ENCODE data around the gene XIRP2.

Gene XIRP2

DNA sequence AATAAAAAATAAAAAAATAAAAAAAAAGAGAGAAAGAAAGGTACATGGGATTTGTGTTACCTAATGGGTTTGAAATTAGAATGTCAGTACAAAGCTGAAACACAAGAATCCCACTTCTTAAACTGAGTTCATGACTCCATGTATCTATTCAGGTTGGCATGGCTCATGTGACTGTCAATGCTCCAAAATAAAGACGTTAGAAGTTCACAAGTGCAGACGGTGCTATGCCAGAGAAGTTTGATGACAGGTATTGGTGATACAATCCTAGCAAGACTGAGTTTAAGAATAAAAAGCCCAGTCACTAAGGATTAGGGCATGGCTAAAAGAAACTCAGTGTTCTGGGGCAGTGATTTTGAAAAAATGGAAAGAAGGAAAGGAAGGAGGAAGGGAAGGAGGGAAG lies 254.3 kb downstream of the XIRP2 start:
- Mint-ChIP-seq H3K4me3 (no peak overlapping the region), H3K4me1 (ENCODE audit: low read depth) (no peaks in the 10 kb centered on the region), H3K9me3 (no peaks in the 10 kb centered on the region), H3K27me3 (ENCODE audit: low read depth) (no peaks in the 10 kb centered on the region), H3K27ac (no peak overlapping the region), H3K36me3 (ENCODE audit: low read depth) (no peaks in the 10 kb centered on the region)
- no peak for DNase-seq (ENCODE audit: low spot score)

DNA sequence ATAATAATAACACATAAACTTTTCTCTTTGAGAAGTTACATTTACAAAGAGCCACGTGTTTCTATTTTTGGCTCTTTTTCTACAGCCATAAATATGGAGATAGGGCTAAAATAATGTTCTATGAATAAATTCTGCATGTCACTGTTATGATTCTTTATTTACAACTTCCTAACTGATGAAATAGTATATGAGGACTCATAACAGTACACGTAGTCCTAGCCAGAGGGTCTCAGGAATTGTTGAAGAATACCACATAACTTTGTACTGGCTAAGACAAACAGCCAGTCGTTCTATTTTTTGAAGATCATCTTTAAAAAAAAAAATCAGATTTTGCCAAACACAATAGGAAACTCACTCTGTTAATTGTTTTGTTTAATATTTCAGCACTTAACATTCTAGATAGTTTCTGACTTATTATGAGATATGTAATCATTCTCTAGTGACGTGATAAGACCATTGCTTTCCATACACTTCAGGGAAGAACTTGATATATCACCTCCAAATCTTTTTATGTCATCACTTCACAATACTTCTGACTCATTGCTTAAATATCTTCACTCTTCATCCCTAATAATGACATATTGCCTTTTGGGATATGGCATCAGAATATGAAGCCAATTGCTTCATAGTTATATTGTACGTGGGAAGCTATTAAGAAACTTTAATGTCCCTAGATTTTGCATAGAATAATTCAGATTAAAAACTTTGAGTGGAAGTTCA lies 256.1 kb downstream of the XIRP2 start:
- Mint-ChIP-seq H3K36me3 (ENCODE audit: low read depth) (no peaks in the 10 kb centered on the region), H3K4me3 (no peak overlapping the region), H3K9me3 (no peaks in the 10 kb centered on the region), H3K27me3 (ENCODE audit: low read depth) (no peaks in the 10 kb centered on the region), H3K4me1 (ENCODE audit: low read depth) (no peaks in the 10 kb centered on the region), H3K27ac (no peak overlapping the region)
- DNase-seq (ENCODE audit: low spot score) = no peak

DNA sequence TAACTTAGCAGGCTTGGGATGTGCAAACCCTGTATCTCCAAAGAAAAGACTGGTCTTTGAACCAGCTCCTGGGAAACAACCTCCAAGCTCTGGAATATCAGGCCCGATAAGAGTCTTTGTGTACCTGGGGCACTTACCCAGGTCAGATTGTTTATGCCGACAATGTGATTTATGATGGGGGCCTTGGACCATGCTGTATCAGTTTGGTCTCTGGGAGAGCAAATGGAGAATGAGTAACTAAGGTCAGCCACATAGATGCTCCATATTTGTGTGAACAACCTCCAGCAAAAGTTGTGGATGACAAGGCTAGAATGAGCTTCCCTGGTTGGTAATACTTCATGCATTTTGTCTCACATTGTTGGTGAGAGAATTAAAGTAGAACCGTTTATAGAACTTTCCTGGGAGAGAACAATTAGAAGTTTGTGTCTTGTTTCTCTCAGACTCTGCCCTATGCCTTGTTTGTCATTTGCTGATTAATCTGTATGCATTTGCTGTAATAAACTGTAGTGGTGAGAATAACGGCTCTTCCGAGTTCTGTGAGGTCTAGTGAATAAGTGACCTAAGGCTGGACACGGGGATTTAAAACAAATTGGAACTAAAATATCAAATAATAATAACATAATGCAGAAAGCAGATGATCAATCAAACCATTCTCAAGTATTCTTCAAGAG lies 259.1 kb downstream of the XIRP2 start:
- no peak overlapping the region for H3K4me3 Mint-ChIP-seq
- no peaks in the 10 kb centered on the region for H3K4me1 Mint-ChIP-seq (ENCODE audit: low read depth)
- H3K27ac Mint-ChIP-seq = no peak overlapping the region
- no peaks in the 10 kb centered on the region for H3K27me3 Mint-ChIP-seq (ENCODE audit: low read depth)
- no peaks in the 10 kb centered on the region for H3K36me3 Mint-ChIP-seq (ENCODE audit: low read depth)
- DNase-seq (ENCODE audit: low spot score) = no peak
- no peaks in the 10 kb centered on the region for H3K9me3 Mint-ChIP-seq

DNA sequence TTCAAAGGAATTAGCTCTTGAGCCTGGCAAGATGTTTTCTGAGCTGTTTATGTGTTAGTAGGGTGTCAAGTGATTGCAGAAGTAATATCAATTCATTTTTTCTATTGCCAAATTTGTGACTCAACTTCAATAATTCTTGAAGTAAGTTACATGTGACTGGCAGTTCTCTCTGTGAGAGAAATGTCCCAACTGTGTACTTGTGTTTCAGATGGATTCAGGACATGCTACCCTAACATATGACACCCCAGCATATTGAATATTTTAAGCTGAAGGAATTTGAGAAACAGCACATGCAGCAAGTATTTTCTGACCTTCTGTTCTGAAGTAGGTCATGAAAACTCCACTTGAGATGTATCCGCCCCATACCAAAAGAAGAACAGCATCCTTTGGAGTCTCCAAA lies 263.6 kb downstream of the XIRP2 start:
- Mint-ChIP-seq H3K27ac (no peak overlapping the region), H3K4me1 (ENCODE audit: low read depth) (no peaks in the 10 kb centered on the region), H3K9me3 (no peaks in the 10 kb centered on the region), H3K36me3 (ENCODE audit: low read depth) (no peaks in the 10 kb centered on the region), H3K27me3 (ENCODE audit: low read depth) (no peaks in the 10 kb centered on the region), H3K4me3 (no peak overlapping the region)
- DNase-seq (ENCODE audit: low spot score) = no peak

DNA sequence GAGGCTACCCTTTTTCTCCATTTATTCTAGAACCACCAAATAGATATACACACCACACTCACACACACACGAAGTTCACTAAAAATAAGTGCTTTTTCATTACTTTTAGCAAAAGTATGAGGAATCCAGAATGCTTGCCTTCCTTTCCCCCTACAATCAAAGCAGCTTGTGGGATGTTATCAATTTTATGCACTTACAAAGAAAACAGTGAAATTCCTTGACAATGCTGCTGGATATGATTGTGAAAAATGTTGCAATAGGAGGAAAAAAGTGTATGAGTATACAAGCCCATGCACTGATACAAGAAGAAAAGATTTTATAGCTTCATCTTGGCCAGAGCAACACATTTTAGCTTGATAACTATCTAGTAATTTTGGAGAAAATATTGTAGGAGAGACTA lies 269.2 kb downstream of the XIRP2 start:
- Mint-ChIP-seq H3K4me1 (ENCODE audit: low read depth) (no peaks in the 10 kb centered on the region), H3K27me3 (ENCODE audit: low read depth) (no peaks in the 10 kb centered on the region), H3K27ac (no peak overlapping the region), H3K9me3 (no peaks in the 10 kb centered on the region), H3K36me3 (ENCODE audit: low read depth) (no peaks in the 10 kb centered on the region), H3K4me3 (no peak overlapping the region)
- DNase-seq (ENCODE audit: low spot score) = no peak

DNA sequence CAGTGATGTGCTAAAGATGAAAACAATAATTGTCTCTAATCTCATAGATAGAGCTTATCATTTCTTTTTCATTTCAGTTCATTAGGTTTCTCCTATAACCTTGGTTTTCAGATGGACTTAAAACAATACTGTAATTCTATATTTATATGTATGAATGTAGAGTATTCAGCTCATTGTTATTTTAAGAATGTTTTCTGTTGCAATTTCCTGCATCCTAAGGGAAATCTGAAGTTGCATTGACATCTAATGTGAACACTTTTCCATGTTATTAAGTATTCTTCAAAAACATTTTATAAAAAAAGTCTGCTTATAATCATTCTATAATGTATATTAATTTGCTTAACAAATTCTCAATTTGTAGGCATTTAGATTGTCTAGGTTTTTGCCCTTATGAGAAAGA lies 288.9 kb downstream of the XIRP2 start:
- no peak for DNase-seq (ENCODE audit: low spot score)
- H3K27ac Mint-ChIP-seq = no peak overlapping the region
- H3K4me3 Mint-ChIP-seq = no peak overlapping the region
- no peaks in the 10 kb centered on the region for H3K4me1 Mint-ChIP-seq (ENCODE audit: low read depth)
- H3K36me3 Mint-ChIP-seq (ENCODE audit: low read depth) = no peaks in the 10 kb centered on the region
- no peaks in the 10 kb centered on the region for H3K27me3 Mint-ChIP-seq (ENCODE audit: low read depth)
- peaks cover 9% of the 10 kb centered on the region for H3K9me3 Mint-ChIP-seq

DNA sequence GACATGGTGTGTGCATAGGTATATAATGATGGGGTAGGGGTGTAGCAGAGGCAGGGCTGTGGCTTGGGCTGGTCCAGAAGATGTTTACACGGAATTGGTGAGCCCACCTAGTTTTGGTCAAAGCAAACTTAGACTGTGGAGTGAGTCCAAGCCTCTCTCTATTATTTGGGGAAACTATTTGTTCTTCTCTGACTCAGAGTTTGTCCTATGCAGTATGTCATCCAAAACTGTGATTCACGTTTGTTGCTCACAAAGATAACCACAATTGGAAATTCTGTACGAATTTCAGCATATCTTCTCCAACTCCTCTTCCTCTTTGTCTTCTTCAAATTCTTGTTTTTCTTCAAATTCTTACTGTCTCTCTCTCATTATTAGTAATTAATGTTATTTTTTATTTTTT lies 292.9 kb downstream of the XIRP2 start:
- Mint-ChIP-seq H3K36me3 (ENCODE audit: low read depth) (no peaks in the 10 kb centered on the region), H3K9me3 (no peaks in the 10 kb centered on the region), H3K27ac (no peak overlapping the region), H3K4me3 (no peak overlapping the region), H3K4me1 (ENCODE audit: low read depth) (no peaks in the 10 kb centered on the region), H3K27me3 (ENCODE audit: low read depth) (no peaks in the 10 kb centered on the region)
- DNase-seq (ENCODE audit: low spot score) = no peak

DNA sequence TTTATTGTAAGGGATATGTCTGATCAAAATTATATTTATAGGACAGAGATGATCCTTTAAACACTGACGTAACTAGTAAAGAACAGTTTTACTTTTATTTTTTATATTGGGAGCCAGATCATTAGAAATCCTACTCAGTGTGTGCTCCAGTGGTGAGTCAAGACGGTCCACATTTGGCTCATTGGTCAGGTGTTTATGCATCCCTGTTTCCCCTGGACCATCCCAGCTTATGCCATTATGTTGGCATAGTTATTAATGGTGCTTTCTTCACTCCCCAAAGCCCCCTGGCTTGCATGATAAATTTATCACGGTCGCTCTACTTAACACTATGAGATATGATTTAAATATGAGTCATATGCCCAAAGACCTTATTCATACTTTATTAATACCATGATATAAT lies 293.4 kb downstream of the XIRP2 start:
- H3K27ac Mint-ChIP-seq = no peak overlapping the region
- DNase-seq (ENCODE audit: low spot score) = no peak
- no peaks in the 10 kb centered on the region for H3K4me1 Mint-ChIP-seq (ENCODE audit: low read depth)
- H3K36me3 Mint-ChIP-seq (ENCODE audit: low read depth) = no peaks in the 10 kb centered on the region
- no peak overlapping the region for H3K4me3 Mint-ChIP-seq
- H3K9me3 Mint-ChIP-seq = no peaks in the 10 kb centered on the region
- H3K27me3 Mint-ChIP-seq (ENCODE audit: low read depth) = no peaks in the 10 kb centered on the region

DNA sequence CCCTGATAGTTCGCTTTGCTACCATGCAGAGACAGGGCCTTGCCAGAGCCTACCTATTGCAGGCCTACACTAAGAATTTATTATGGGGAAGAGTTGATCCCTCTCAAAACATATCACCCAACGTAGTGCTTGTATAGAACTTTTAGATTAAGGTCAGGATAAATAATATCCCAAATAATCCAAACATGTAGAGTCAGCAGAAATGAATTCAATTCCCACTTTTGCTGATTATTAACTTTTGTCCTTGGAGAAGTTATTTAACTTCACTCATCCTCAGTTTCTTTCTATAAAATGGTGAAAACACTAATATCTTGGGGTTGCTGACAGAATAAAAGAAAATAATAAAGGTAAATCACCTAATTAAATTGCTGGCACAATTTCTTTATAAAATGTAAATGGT lies 294.1 kb downstream of the XIRP2 start:
- Mint-ChIP-seq H3K9me3 (no peaks in the 10 kb centered on the region), H3K27me3 (ENCODE audit: low read depth) (no peaks in the 10 kb centered on the region), H3K4me1 (ENCODE audit: low read depth) (no peaks in the 10 kb centered on the region), H3K27ac (no peak overlapping the region), H3K36me3 (ENCODE audit: low read depth) (no peaks in the 10 kb centered on the region), H3K4me3 (no peak overlapping the region)
- DNase-seq (ENCODE audit: low spot score) = no peak

DNA sequence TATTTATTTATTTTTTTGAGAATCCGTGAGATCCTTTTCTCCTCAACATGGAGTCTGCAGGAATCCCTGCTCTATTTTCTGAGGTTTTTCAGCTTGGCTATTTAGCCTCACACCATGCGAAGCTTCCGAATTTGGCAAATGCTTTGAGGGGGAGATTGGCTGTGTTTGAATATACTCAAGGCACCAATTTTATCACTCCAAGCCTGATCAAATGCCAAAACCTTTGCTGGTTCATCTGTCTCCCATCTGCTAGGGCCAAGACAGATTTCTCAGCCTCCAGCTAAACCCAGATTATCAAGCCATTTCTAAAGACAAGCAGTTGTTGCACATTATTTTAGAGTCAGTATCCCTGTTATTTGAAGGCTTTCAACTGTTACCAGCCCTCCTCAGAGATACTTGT lies 295.7 kb downstream of the XIRP2 start:
- H3K9me3 Mint-ChIP-seq = no peaks in the 10 kb centered on the region
- no peaks in the 10 kb centered on the region for H3K27me3 Mint-ChIP-seq (ENCODE audit: low read depth)
- H3K4me1 Mint-ChIP-seq (ENCODE audit: low read depth) = no peaks in the 10 kb centered on the region

DNA sequence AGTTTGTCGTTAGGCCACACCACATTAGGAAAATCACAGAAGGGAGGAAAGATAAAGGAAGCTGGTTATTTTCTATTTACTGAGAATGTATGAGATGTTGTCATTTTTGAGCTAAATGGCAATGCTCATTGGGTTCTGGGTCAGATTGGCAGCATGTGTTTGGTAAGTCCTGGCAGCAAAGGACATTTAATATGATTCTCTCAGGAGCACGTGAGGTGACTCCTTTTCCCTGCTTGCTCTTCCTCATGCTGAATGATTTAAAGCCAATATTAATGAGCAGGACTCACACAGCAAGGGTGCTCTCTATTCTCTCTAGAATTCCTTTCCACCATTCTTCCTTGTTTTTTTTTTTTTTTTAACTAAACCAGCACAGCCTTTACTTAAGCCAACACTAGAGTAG lies 298.2 kb downstream of the XIRP2 start:
- no peak overlapping the region for H3K4me3 Mint-ChIP-seq
- H3K36me3 Mint-ChIP-seq (ENCODE audit: low read depth) = no peaks in the 10 kb centered on the region
- H3K27ac Mint-ChIP-seq = no peak overlapping the region
- DNase-seq (ENCODE audit: low spot score) = no peak
- H3K9me3 Mint-ChIP-seq = no peaks in the 10 kb centered on the region
- H3K27me3 Mint-ChIP-seq (ENCODE audit: low read depth) = no peaks in the 10 kb centered on the region
- H3K4me1 Mint-ChIP-seq (ENCODE audit: low read depth) = no peaks in the 10 kb centered on the region

More for the DNA sequence above, 295.7 kb downstream of the XIRP2 start:
- no peak overlapping the region for H3K4me3 Mint-ChIP-seq
- DNase-seq (ENCODE audit: low spot score) = no peak
- no peaks in the 10 kb centered on the region for H3K36me3 Mint-ChIP-seq (ENCODE audit: low read depth)
- no peak overlapping the region for H3K27ac Mint-ChIP-seq

DNA sequence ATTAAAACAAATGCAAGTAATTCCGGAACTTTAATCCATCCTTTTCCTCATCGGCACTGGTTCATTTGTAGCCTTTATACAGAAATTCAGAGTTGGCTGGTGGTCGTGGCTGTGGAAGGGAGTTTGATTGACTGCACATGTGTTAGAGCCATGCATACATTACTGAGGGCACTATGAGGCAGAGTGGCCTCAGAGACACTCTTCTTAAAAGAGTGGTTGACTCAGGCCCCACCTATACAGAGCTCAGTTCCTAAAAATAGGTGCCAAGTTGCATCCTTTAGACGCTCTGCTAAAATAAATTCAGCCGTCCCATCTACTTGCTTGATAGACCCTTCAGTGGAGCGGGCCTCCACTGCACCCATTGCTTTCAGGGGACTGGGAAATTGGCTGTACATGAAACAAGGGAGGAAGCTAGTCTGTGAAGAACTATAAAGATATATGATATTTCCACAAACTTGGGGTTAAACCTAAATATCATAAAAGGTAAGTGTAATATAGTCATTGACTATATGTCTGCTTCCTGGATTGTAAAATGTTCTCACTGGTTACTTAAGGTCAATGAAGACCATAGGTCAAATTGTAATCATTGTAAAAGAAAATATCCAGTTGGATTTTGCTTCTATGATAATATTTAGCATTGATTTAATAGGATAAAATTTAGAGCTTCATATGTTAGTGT lies 298.9 kb downstream of the XIRP2 start:
- Mint-ChIP-seq H3K9me3 (no peaks in the 10 kb centered on the region), H3K27me3 (ENCODE audit: low read depth) (no peaks in the 10 kb centered on the region), H3K4me1 (ENCODE audit: low read depth) (no peaks in the 10 kb centered on the region), H3K27ac (no peak overlapping the region), H3K36me3 (ENCODE audit: low read depth) (no peaks in the 10 kb centered on the region), H3K4me3 (no peak overlapping the region)
- DNase-seq (ENCODE audit: low spot score) = no peak

DNA sequence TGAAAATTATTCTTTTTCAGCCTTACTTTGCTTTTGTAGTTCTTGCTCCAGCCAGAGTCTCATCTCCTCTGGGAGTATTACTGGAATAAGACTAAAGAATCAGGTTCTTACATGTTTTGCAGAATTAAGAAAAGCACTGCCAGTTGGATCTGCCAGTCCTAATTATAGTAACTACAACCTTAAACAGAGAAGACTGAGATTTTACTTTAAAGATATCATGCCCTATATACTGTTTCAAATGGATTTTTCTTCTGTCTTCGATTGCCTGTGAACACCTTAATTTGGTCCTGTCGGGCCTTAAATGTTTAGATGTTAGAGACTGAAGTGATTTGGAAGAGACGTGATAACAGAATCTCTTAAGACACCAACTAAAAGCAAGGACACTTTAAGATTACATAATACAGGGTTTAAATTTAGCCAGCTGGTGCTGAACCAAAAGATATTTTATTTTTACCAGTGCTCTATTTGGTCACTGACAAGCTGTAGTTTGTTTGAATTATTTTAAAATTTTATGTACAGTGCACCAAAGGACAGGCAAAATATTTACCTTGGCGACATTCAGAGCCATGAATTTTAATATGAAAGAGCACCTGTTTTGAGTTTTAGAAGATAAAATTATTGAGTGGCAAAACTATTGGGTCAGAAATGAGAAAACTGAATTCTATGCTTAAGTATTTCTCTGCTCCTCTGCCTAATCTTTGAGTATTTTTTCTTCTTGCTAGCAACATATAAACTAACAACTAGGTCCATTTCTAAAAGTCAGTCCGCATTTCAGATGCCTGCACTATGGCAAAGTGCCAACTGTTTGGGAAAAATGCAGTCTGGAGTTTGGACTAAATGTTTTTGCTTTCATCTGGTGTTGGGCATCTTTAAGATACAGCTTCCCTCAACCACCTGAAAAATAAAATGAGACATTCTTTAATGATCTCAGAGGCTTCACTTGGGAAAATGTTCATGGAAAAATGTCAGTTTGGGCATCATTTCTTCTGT lies 300.0 kb downstream of the XIRP2 start:
- no peaks in the 10 kb centered on the region for H3K9me3 Mint-ChIP-seq
- no peak for DNase-seq (ENCODE audit: low spot score)
- no peaks in the 10 kb centered on the region for H3K27me3 Mint-ChIP-seq (ENCODE audit: low read depth)
- no peaks in the 10 kb centered on the region for H3K36me3 Mint-ChIP-seq (ENCODE audit: low read depth)
- no peak overlapping the region for H3K27ac Mint-ChIP-seq
- no peak overlapping the region for H3K4me3 Mint-ChIP-seq
- H3K4me1 Mint-ChIP-seq (ENCODE audit: low read depth) = no peaks in the 10 kb centered on the region

DNA sequence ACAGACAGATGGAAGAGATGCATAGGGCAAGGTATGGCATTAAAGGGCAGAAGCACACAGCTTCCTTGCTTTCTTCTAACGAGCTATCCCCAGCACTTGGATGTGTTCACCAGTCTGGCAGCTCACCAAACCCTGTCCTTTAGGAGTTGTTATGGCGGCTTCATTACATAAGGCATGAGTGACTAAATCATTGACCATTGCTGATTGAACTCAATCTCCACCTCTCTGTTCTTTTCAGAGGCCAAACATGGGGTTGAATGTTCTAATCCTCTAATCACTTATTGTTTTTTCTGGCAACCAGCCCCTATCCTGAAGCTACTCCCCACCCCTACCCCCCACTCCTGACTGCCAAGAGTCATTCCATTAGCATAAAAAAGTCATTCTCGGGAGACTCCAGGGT lies 301.8 kb downstream of the XIRP2 start:
- H3K36me3 Mint-ChIP-seq (ENCODE audit: low read depth) = no peaks in the 10 kb centered on the region
- H3K27ac Mint-ChIP-seq = no peak overlapping the region
- no peaks in the 10 kb centered on the region for H3K4me1 Mint-ChIP-seq (ENCODE audit: low read depth)
- no peak overlapping the region for H3K4me3 Mint-ChIP-seq
- DNase-seq (ENCODE audit: low spot score) = no peak
- no peaks in the 10 kb centered on the region for H3K27me3 Mint-ChIP-seq (ENCODE audit: low read depth)
- no peaks in the 10 kb centered on the region for H3K9me3 Mint-ChIP-seq

Measured in T-helper 2 cell treated with Interferon-gamma antibody and Interleukin-4, amounts not matched to agents 5 μg/mL and 100 μg/mL, for 36 hours (primary cell).